HFFc6 (cell line): ENCODE data around the gene NCKAP5. TPM values are rescaled to one million over a fixed set of nuclear protein-coding genes. Genes with fewer than 3 reads are reported as not detected.

Experiments
- DNase-seq: peaks from one replicate; pipeline ENCODE4 v3.0.0-alpha.2; 2018
- H3K27ac Mint-ChIP-seq: 2 replicates; pipeline ENCODE4 v1.8.0; 2020; ENCODE audit warnings: mild to moderate bottlenecking, mixed read lengths
- H3K27me3 Mint-ChIP-seq: 2 replicates; pipeline ENCODE4 v1.8.0; 2021; ENCODE audit warnings: mild to moderate bottlenecking, moderate library complexity, mixed read lengths; ENCODE audit not compliant: insufficient read depth
- H3K36me3 Mint-ChIP-seq: 2 replicates; pipeline ENCODE4 v1.8.0; 2021; ENCODE audit warnings: low read depth, mixed read lengths
- H3K4me1 Mint-ChIP-seq: 2 replicates; pipeline ENCODE4 v1.8.0; 2020; ENCODE audit warnings: low read depth, mixed read lengths
- H3K4me3 Mint-ChIP-seq: 2 replicates; pipeline ENCODE4 v1.8.0; 2020; ENCODE audit warnings: mild to moderate bottlenecking, moderate library complexity, mixed read lengths
- H3K9me3 Mint-ChIP-seq: 2 replicates; pipeline ENCODE4 v1.8.0; 2020; ENCODE audit warnings: mild to moderate bottlenecking, mixed read lengths
- CTCF ChIP-seq: fragments of 200-600 bp; sonication (generic); IDR thresholded peaks from 2 replicates; pipeline ENCODE4 v1.5.0; 2021; ENCODE audit warnings: antibody characterized with exemption, mild to moderate bottlenecking
- total RNA-seq, 6 experiments: library from RNA; stranded (reverse); fragmentation: NEBNext Ultra II Directional; extraction: Animal tissue kit (Norgen Biotek cat#: 25700); gene quantifications; 2 replicates in 1 of 6; 3 replicates in 5 of 6; pipeline ENCODE4 v1.2.3, GENCODE V29; 2021

The NCKAP5 gene
- total RNA-seq, 6 experiments from 2014 or later, result 0.31 to 4.0 (median 3.1) TPM

- Mint-ChIP-seq H3K4me3 (no peak overlapping the region), H3K27ac (no peak overlapping the region), H3K4me1 (no peaks in the 10 kb centered on the region; the same call in 1 of the 2 replicates), H3K9me3 (no peaks in the 10 kb centered on the region), H3K36me3 (no peaks in the 10 kb centered on the region), H3K27me3 (no peaks in the 10 kb centered on the region; the same call in none of the 2 replicates)
- no peak for TF ChIP-seq CTCF
- no peak for DNase-seq
These were observed 335.7 kb downstream of the NCKAP5 start for GRCh38 chr2:133232556-133232955.

- Mint-ChIP-seq H3K4me1 (no peaks in the 10 kb centered on the region; the same call in 1 of the 2 replicates), H3K27me3 (no peaks in the 10 kb centered on the region; the same call in 1 of the 2 replicates), H3K9me3 (no peaks in the 10 kb centered on the region), H3K36me3 (no peaks in the 10 kb centered on the region), H3K4me3 (no peak overlapping the region), H3K27ac (no peak overlapping the region)
- DNase-seq, result no peak
- TF ChIP-seq CTCF, result no peak
These were observed 337.0 kb downstream of the NCKAP5 start for GRCh38 chr2:133231264-133231663.

- TF ChIP-seq CTCF, result no peak
- Mint-ChIP-seq H3K27me3 (no peaks in the 10 kb centered on the region; the same call in 1 of the 2 replicates), H3K9me3 (no peaks in the 10 kb centered on the region), H3K4me3 (no peak overlapping the region), H3K27ac (no peak overlapping the region), H3K36me3 (no peaks in the 10 kb centered on the region), H3K4me1 (no peaks in the 10 kb centered on the region; the same call in 1 of the 2 replicates)
- DNase-seq, result no peak
These were observed 338.3 kb downstream of the NCKAP5 start for GRCh38 chr2:133229974-133230373.

GRCh38 chr2:133223226-133223625, 345.0 kb downstream of the NCKAP5 start:
- H3K9me3 Mint-ChIP-seq, result no peaks in the 10 kb centered on the region
- TF ChIP-seq CTCF, result no peak
- H3K4me1 Mint-ChIP-seq, result no peaks in the 10 kb centered on the region
- no peaks in the 10 kb centered on the region for H3K36me3 Mint-ChIP-seq
- no peak overlapping the region for H3K4me3 Mint-ChIP-seq
- no peak overlapping the region for H3K27ac Mint-ChIP-seq
- 0 out of 2 replicates have a peak, but pooled peaks cover 2% of the 10 kb centered on the region for H3K27me3 Mint-ChIP-seq
- no peak for DNase-seq

GRCh38 chr2:133221398-133221797, 346.9 kb downstream of the NCKAP5 start:
- H3K27me3 Mint-ChIP-seq, result 0 out of 2 replicates have a peak, but pooled peaks cover 2% of the 10 kb centered on the region
- no peak overlapping the region for H3K27ac Mint-ChIP-seq
- H3K4me1 Mint-ChIP-seq, result peaks cover 2% of the 10 kb centered on the region; the same call in 1 of the 2 replicates
- H3K36me3 Mint-ChIP-seq, result no peaks in the 10 kb centered on the region
- no peak for TF ChIP-seq CTCF
- no peak overlapping the region for H3K4me3 Mint-ChIP-seq
- no peak for DNase-seq
- H3K9me3 Mint-ChIP-seq, result no peaks in the 10 kb centered on the region

GRCh38 chr2:133218204-133218603, 350.1 kb downstream of the NCKAP5 start:
- H3K9me3 Mint-ChIP-seq, result no peaks in the 10 kb centered on the region
- peaks cover 15% of the 10 kb centered on the region; the same call in 1 of the 2 replicates for H3K4me1 Mint-ChIP-seq
- H3K27me3 Mint-ChIP-seq, result peaks cover 2% of the 10 kb centered on the region; the same call in 1 of the 2 replicates
- no peak overlapping the region for H3K4me3 Mint-ChIP-seq
- TF ChIP-seq CTCF, result no peak
- H3K36me3 Mint-ChIP-seq, result no peaks in the 10 kb centered on the region
- H3K27ac Mint-ChIP-seq, result no peak overlapping the region
- no peak for DNase-seq
